ENCODE data around the gene DGCR6L. TPM values are rescaled to one million over a fixed set of nuclear protein-coding genes. Genes with fewer than 3 reads are reported as not detected.
"Not testable (repeated sequence)": the region's sequence is repeated elsewhere in the genome, so short reads cannot be mapped to it uniquely, and the experiment has no call there.

DGCR6L gene
- total RNA-seq, 5 donors from 2014 or later (not counting 1 experiment from before 2014, with no cell fraction given) = 34.9 to 50.7 (median 46.7) TPM

- WGBS (ENCODE audit: insufficient coverage) = 5% methylated on average over 87 of the region's 101 CpGs
- peak in 1 of 4 experiments; percentile 15 for ATAC-seq (replicated peaks in 1 of 4)
- CTCF ChIA-PET = no interaction called here
- Histone ChIP-seq H3K4me3 (ENCODE audit: control insufficient read depth in 1 of 2, extremely low read depth in 1 of 2, low read length in 1 of 2) (peak overlapping the region; percentile 29 to 34), H3K27me3 (replicated peaks in 1 of 2; ENCODE audit: control insufficient read depth in 2 of 2, extremely low read depth in 1 of 2, insufficient read depth in 2 of 2, low read length in 1 of 2) (peaks cover 0 to 23% of the 10 kb centered on the region in 2 experiments), H3K27ac (ENCODE audit: low read length) (no peak overlapping the region), H3K4me1 (ENCODE audit: control insufficient read depth in 1 of 2, extremely low read depth in 1 of 2, insufficient read depth in 2 of 2, low read length in 2 of 2) (peaks cover 0 to 15% of the 10 kb centered on the region in 2 experiments), H3K9me3 (no peaks in the 10 kb centered on the region), H3K36me3 (ENCODE audit: control insufficient read depth in 2 of 2, extremely low read depth in 1 of 2, insufficient read depth in 1 of 2, low read length in 1 of 2) (no peaks in the 10 kb centered on the region)
- POLR2A ChIA-PET = no interaction called here
- no peaks in the 10 kb centered on the region for H3K36me3 Mint-ChIP-seq
- H3K27ac Mint-ChIP-seq = no peak overlapping the region
- peak in 1 of 35 experiments; percentile 11 for DNase-seq
- H3K9me3 Mint-ChIP-seq = no peaks in the 10 kb centered on the region
- no peaks in the 10 kb centered on the region for H3K27me3 Mint-ChIP-seq
- H3K4me1 Mint-ChIP-seq = peaks cover 2 to 11% (median 7%) of the 10 kb centered on the region in 3 donors
- peak overlapping the region; percentile 21 to 57 (median 47) for H3K4me3 Mint-ChIP-seq
These were observed 52.2 kb downstream of the DGCR6L start for GRCh38 chr22:20267441-20268278.

- Mint-ChIP-seq H3K4me1 (peaks cover 2 to 11% (median 7%) of the 10 kb centered on the region in 3 donors), H3K4me3 (peak overlapping the region; percentile 47 to 68 (median 57))
- CTCF ChIA-PET; H3K9me3 ChIP-seq; H3K36me3 ChIP-seq (ENCODE audit: control insufficient read depth in 2 of 2, extremely low read depth in 1 of 2, insufficient read depth in 1 of 2, low read length in 1 of 2); H3K27me3 Mint-ChIP-seq; H3K9me3 Mint-ChIP-seq; H3K27ac ChIP-seq (ENCODE audit: low read length); H3K27ac Mint-ChIP-seq; ATAC-seq (replicated peaks in 1 of 4); POLR2A ChIA-PET; H3K36me3 Mint-ChIP-seq: not testable (repeated sequence)
- H3K27me3 ChIP-seq (replicated peaks in 1 of 2; ENCODE audit: control insufficient read depth in 2 of 2, extremely low read depth in 1 of 2, insufficient read depth in 2 of 2, low read length in 1 of 2) = peaks cover 0 to 22% of the 10 kb centered on the region in 2 experiments
- peak in 1 of 35 experiments; percentile 12 for DNase-seq
- H3K4me3 ChIP-seq (ENCODE audit: control insufficient read depth in 1 of 2, extremely low read depth in 1 of 2, low read length in 1 of 2) = peak overlapping the region in 1 of 2 donors; percentile 34
- peaks cover 0 to 15% of the 10 kb centered on the region in 2 experiments for H3K4me1 ChIP-seq (ENCODE audit: control insufficient read depth in 1 of 2, extremely low read depth in 1 of 2, insufficient read depth in 2 of 2, low read length in 2 of 2)
- WGBS (ENCODE audit: insufficient coverage) = 70% methylated on average over 27 of the region's 33 CpGs
These were observed 53.0 kb downstream of the DGCR6L start for GRCh38 chr22:20266667-20267440.

- CTCF ChIA-PET, H3K27me3 Mint-ChIP-seq: not testable (repeated sequence)
These were observed 53.8 kb downstream of the DGCR6L start for GRCh38 chr22:20265772-20266666.

GRCh38 chr22:20264614-20265452 lies 55.0 kb downstream of the DGCR6L start:
- Histone ChIP-seq H3K4me3 (ENCODE audit: control insufficient read depth in 1 of 2, extremely low read depth in 1 of 2, low read length in 1 of 2) (no peak overlapping the region), H3K27me3 (replicated peaks in 1 of 2; ENCODE audit: control insufficient read depth in 2 of 2, extremely low read depth in 1 of 2, insufficient read depth in 2 of 2, low read length in 1 of 2) (peaks cover 0 to 16% of the 10 kb centered on the region in 2 experiments), H3K27ac (ENCODE audit: low read length) (no peak overlapping the region), H3K36me3 (ENCODE audit: control insufficient read depth in 2 of 2, extremely low read depth in 1 of 2, insufficient read depth in 1 of 2, low read length in 1 of 2) (no peaks in the 10 kb centered on the region), H3K9me3 (no peaks in the 10 kb centered on the region), H3K4me1 (ENCODE audit: control insufficient read depth in 1 of 2, extremely low read depth in 1 of 2, insufficient read depth in 2 of 2, low read length in 2 of 2) (peaks cover 0 to 15% of the 10 kb centered on the region in 2 experiments)
- WGBS (ENCODE audit: insufficient coverage) = 86% methylated on average over 10 of the region's 21 CpGs
- Mint-ChIP-seq H3K36me3 (no peaks in the 10 kb centered on the region), H3K9me3 (no peaks in the 10 kb centered on the region), H3K4me3 (no peak overlapping the region), H3K27me3 (no peaks in the 10 kb centered on the region), H3K27ac (no peak overlapping the region), H3K4me1 (peaks cover 2 to 11% (median 7%) of the 10 kb centered on the region in 3 donors)
- DNase-seq = no peak
- no peak for ATAC-seq (replicated peaks in 1 of 4)
- CTCF ChIA-PET = no interaction called here
- POLR2A ChIA-PET = no interaction called here

More at GRCh38 chr22:20265772-20266666, 53.8 kb downstream of the DGCR6L start:
- peaks cover 2 to 11% (median 7%) of the 10 kb centered on the region in 3 donors for H3K4me1 Mint-ChIP-seq
- POLR2A ChIA-PET; ATAC-seq (replicated peaks in 1 of 4); H3K36me3 Mint-ChIP-seq; H3K4me3 ChIP-seq (ENCODE audit: control insufficient read depth in 1 of 2, extremely low read depth in 1 of 2, low read length in 1 of 2); H3K27ac ChIP-seq (ENCODE audit: low read length); DNase-seq; H3K36me3 ChIP-seq (ENCODE audit: control insufficient read depth in 2 of 2, extremely low read depth in 1 of 2, insufficient read depth in 1 of 2, low read length in 1 of 2); H3K9me3 Mint-ChIP-seq; H3K9me3 ChIP-seq; H3K27ac Mint-ChIP-seq: not testable (repeated sequence)
- H3K4me3 Mint-ChIP-seq = peak overlapping the region in 2 of 3 donors; percentile 47 to 49
- Histone ChIP-seq H3K27me3 (replicated peaks in 1 of 2; ENCODE audit: control insufficient read depth in 2 of 2, extremely low read depth in 1 of 2, insufficient read depth in 2 of 2, low read length in 1 of 2) (peaks cover 0 to 16% of the 10 kb centered on the region in 2 experiments), H3K4me1 (ENCODE audit: control insufficient read depth in 1 of 2, extremely low read depth in 1 of 2, insufficient read depth in 2 of 2, low read length in 2 of 2) (peaks cover 0 to 15% of the 10 kb centered on the region in 2 experiments)
- 87% methylated on average over 6 of the region's 15 CpGs for WGBS (ENCODE audit: insufficient coverage)

All from T-cell (primary cell).